Transverse colon (tissue), 4 donors: ENCODE measurements around the gene MTMR4. TPM values are rescaled to one million over a fixed set of nuclear protein-coding genes. Genes with fewer than 3 reads are reported as not detected.

Source experiments
- DNase-seq: peaks from one replicate; pipeline ENCODE4 v3.0.0-alpha.2; 2019
- H3K27ac ChIP-seq, 4 donors: fragments of 200-600 bp; sonication (generic); 2 replicates each; pipeline ENCODE4 v1.5.1; 2016 to 2018; ENCODE audit warnings: inconsistent platforms in 4 of 4
- H3K27me3 ChIP-seq: fragments of 200-600 bp; sonication (generic); 2 replicates; pipeline ENCODE4 v1.5.1; 2017; ENCODE audit warnings: inconsistent platforms
- H3K36me3 ChIP-seq, 4 donors: fragments of 200-600 bp; sonication (generic); 2 replicates each; pipeline ENCODE4 v1.5.1; 2017 to 2019; ENCODE audit warnings: inconsistent platforms in 4 of 4
- H3K4me1 ChIP-seq, 4 donors: fragments of 200-600 bp; sonication (generic); 2 replicates each; pipeline ENCODE4 v1.5.1; 2017 to 2020; ENCODE audit warnings: inconsistent platforms in 4 of 4
- H3K4me3 ChIP-seq, 4 donors: fragments of 200-600 bp; sonication (generic); 1 replicate in 1 of 4; 2 replicates in 3 of 4; pipeline versions ENCODE4 v1.5.1 to v1.6.1; 2017 to 2019; ENCODE audit warnings: inconsistent platforms in 4 of 4
- H3K9me3 ChIP-seq, 2 donors: fragments of 200-600 bp; sonication (generic); 2 replicates each; pipeline ENCODE4 v1.5.1; 2017 to 2019; ENCODE audit warnings: inconsistent platforms in 2 of 2
- EP300 ChIP-seq: sonication (generic); formaldehyde crosslinking; IDR thresholded peaks from one replicate; pipeline ENCODE4 v1.6.1; 2017; ENCODE audit warnings: antibody characterized with exemption, low read depth
- POLR2A ChIP-seq: fragments of 450-650 bp; IDR thresholded peaks from one replicate; pipeline ENCODE4 v1.6.1; 2016; ENCODE audit warnings: antibody characterized with exemption, mild to moderate bottlenecking, moderate library complexity
- POLR2AphosphoS5 ChIP-seq, 3 donors: sonication (generic); formaldehyde crosslinking; IDR thresholded peaks; one replicate each; pipeline ENCODE4 v1.6.1; 2016; ENCODE audit warnings: antibody characterized with exemption in 3 of 3
- WGBS, 2 donors: methylation state at CpG; one replicate each; pipeline ENCODE4 v1.1.5; 2018; ENCODE audit warnings: low coverage in 1 of 2; 5-methylcytosine and 5-hydroxymethylcytosine counted together
- in situ Hi-C, 4 donors: fragments of 200-750 bp; cut with MboI; loops; one replicate each; pipeline versions ENCODE4 v1.15.0 to v1.15.1; 2017; ENCODE audit warnings: low sequenced_read_pairs in 3 of 4, low pct_ligation_motif_present in 1 of 4, low pct_unique_long_range_greater_than_20kb in 1 of 4
- intact Hi-C: fragments of 100-400 bp; cut with DNase I; formaldehyde crosslinking; loops from one replicate; pipeline ENCODE4 v1.15.1; 2023; ENCODE audit warnings: low total_unique reads
- total RNA-seq, 4 donors: library from RNA; depleted of rRNA; stranded (reverse); fragments of >200 nt; gene quantifications; one replicate each; pipeline ENCODE4 v1.1.0, GENCODE V29; 2016
- TF ChIP-seq, protein P1 (sequence below), 5 experiments: fragments of 200-600 bp in 3 of 5; fragments of 450-650 bp in 2 of 5; sonication (generic) in 3 of 5; IDR thresholded peaks; 1 replicate in 2 of 5; 2 replicates in 3 of 5; pipeline ENCODE4 v1.5.1; 2016 to 2017; ENCODE audit warnings: antibody characterized with exemption in 5 of 5, inconsistent platforms in 3 of 5, mild to moderate bottlenecking in 2 of 5, moderate library complexity in 1 of 5

Gene MTMR4
- total RNA-seq, 4 donors from 2014 or later: 43.2 to 79.6 (median 53.1) TPM

DNA sequence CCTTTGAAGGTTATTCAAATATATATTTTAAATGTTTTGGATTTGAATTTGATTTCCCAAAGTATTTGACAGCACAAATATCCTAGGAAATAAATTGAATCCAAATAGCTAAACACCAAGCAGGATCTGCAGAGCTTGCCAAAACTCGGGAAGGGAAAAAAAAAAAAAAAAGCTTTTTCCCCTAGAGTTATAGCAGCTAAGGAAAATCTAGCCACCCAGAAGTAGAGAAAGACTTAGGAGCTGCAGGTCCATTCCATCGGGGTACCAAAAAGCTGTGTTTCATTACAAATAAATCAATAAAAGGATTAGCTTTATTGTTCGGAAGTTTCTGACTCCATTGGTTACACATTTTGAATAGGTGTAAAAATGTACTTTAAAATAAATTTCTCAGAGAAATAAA lies 45.5 kb downstream of the MTMR4 start:
- no peak for DNase-seq
- no peak overlapping the region for H3K4me3 ChIP-seq
- peaks cover 14% of the 10 kb centered on the region for H3K27me3 ChIP-seq
- WGBS, 2 donors: 66 to 67% methylated on average over 3 of the region's 3 CpGs
- intact Hi-C loops: no loop called here
- H3K27ac ChIP-seq: no peak overlapping the region
- no peaks in the 10 kb centered on the region for H3K9me3 ChIP-seq
- H3K36me3 ChIP-seq: no peaks in the 10 kb centered on the region
- in situ Hi-C loops: no loop called here
- no peak for TF ChIP-seq POLR2AphosphoS5 (IDR thresholded peaks at IDR 0.05)
- TF ChIP-seq EP300: no peak
- TF ChIP-seq POLR2A: no peak
- TF ChIP-seq, protein P1, sequence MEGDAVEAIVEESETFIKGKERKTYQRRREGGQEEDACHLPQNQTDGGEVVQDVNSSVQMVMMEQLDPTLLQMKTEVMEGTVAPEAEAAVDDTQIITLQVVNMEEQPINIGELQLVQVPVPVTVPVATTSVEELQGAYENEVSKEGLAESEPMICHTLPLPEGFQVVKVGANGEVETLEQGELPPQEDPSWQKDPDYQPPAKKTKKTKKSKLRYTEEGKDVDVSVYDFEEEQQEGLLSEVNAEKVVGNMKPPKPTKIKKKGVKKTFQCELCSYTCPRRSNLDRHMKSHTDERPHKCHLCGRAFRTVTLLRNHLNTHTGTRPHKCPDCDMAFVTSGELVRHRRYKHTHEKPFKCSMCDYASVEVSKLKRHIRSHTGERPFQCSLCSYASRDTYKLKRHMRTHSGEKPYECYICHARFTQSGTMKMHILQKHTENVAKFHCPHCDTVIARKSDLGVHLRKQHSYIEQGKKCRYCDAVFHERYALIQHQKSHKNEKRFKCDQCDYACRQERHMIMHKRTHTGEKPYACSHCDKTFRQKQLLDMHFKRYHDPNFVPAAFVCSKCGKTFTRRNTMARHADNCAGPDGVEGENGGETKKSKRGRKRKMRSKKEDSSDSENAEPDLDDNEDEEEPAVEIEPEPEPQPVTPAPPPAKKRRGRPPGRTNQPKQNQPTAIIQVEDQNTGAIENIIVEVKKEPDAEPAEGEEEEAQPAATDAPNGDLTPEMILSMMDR (IDR thresholded peaks at IDR 0.05): no peak
- H3K4me1 ChIP-seq: no peaks in the 10 kb centered on the region

DNA sequence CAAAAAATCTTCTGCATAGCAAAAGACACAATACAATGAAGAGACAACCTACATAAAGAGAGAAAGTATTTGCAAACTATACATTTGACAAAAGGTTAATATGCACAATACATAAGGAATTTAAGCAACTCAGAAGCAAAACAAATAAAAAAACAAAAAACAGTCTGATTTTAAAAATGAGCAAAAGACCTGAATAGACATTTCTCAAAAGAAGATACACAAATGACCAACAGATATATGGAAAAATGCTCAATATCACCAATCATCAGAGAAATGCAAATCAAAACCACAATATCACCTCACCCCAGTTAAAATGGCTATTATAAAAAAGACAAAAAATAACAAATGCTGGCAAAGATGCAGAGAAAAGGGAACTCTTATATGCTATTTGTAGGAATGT lies 58.9 kb downstream of the MTMR4 start:
- DNase-seq: no peak
- TF ChIP-seq POLR2A (no peak), POLR2AphosphoS5 (IDR thresholded peaks at IDR 0.05) (no peak), EP300 (no peak)
- TF ChIP-seq, protein P1 (IDR thresholded peaks at IDR 0.05): no peak
- Histone ChIP-seq H3K27ac (no peak overlapping the region), H3K4me3 (no peak overlapping the region), H3K9me3 (no peaks in the 10 kb centered on the region), H3K27me3 (no peaks in the 10 kb centered on the region), H3K36me3 (no peaks in the 10 kb centered on the region), H3K4me1 (no peaks in the 10 kb centered on the region)
- intact Hi-C loops (no loop called here), in situ Hi-C loops (no loop called here)

DNA sequence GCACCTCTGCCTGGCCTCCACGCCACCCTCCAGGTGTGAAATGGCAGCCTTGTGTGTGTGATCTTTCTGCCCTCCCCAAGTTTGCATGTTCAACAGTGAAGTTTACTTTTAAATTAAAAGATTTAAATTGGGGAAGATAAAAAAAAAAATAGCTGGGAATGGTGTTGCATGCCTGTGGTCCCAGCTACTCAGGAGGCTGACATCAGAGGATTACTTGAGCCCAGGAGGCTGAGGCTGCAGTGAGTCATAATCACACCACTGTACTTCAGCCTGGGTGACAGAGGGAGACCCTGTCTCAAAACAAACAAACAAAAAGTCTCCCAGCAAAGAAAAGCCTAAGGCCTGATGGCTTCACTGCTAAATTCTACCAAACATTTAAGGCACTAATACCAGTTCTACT lies 61.7 kb downstream of the MTMR4 start:
- Histone ChIP-seq H3K4me1 (no peaks in the 10 kb centered on the region), H3K27me3 (no peaks in the 10 kb centered on the region), H3K27ac (no peak overlapping the region), H3K4me3 (no peak overlapping the region), H3K36me3 (no peaks in the 10 kb centered on the region), H3K9me3 (no peaks in the 10 kb centered on the region)
- no peak for TF ChIP-seq POLR2A
- no peak for TF ChIP-seq EP300
- TF ChIP-seq, protein P1 (IDR thresholded peaks at IDR 0.05): no peak
- no peak for TF ChIP-seq POLR2AphosphoS5 (IDR thresholded peaks at IDR 0.05)
- intact Hi-C loops (no loop called here), in situ Hi-C loops (no loop called here)
- no peak for DNase-seq
- 81% methylated on average over 1 of the region's 1 CpG; no CpG with 5 or more reads in 1 of the 2 donors for WGBS, 2 donors

DNA sequence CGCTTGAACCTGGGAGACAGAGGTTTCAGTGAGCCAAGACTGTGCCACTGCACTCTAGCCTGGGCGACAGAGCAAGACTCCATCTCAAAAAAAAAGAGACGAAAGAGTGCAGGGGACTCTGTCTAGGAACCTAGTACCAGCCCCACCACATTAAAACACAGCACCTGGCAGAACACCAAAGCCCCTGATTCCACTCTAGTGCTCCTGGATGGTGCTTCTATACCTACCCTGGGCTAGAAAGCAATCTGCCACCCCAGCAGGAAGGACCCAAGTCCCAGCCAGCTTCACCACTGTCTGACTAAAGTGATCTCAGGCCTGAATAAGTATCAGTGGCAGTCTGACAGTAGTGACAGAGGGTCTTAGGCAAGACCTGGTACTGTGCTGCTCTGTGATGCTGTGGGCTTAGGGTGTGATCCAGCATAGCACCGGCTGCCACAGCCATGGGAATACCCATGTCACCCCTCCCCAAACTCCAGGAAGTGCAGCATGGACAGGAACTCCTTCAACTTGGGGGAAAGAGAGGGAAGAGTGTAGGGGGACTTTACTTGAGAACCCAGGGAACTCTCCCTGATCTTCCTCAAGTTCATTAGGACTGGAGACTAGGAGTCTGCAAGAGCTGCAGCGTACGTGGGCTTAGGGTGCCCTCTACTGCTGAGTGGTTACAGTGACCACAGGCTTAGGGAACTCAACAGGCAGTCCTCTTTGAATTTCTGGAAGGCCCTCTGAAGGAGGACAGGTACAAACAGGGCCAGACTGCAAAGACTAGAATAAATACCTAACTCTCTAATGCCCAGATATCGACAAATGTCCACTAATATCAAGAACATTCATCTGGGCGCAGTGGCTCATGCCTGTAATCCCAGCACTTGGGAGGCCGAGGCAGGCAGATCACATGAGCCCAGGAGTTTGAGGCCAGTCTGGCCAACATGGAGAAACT lies 67.1 kb downstream of the MTMR4 start:
- no peaks in the 10 kb centered on the region for H3K4me1 ChIP-seq
- no peak overlapping the region for H3K27ac ChIP-seq
- TF ChIP-seq POLR2AphosphoS5 (IDR thresholded peaks at IDR 0.05): no peak
- TF ChIP-seq POLR2A: no peak
- TF ChIP-seq EP300: no peak
- TF ChIP-seq, protein P1 (IDR thresholded peaks at IDR 0.05): peak; percentile 50 to 79 (median 65)
- in situ Hi-C loops (loop anchor here in 3 of 4 donors (5.0 to 10.0 kb wide), 2 partner anchors 130 to 133 kb away; no protein-coding TSS in a partner anchor), intact Hi-C loops (no loop called here)
- no peaks in the 10 kb centered on the region for H3K27me3 ChIP-seq
- 77 to 95% methylated on average over 4 to 9 of the region's 9 CpGs for WGBS, 2 donors
- DNase-seq: peak; percentile 81
- H3K36me3 ChIP-seq: no peaks in the 10 kb centered on the region
- H3K4me3 ChIP-seq: no peak overlapping the region
- no peaks in the 10 kb centered on the region for H3K9me3 ChIP-seq
